Activated CD4-positive, alpha-beta memory T cell treated with anti-CD3 and anti-CD28 coated beads for 36 hours (primary cell): ENCODE results near the gene LETM1. TPM values are rescaled to one million over a fixed set of nuclear protein-coding genes. Genes with fewer than 3 reads are reported as not detected.

Experiments used
- CTCF ChIA-PET: fragments of 350-600 bp; sonication (Branson Sonifier 250); formaldehyde crosslinking; loops from one replicate; lab custom pipeline; 2021; ENCODE audit warnings: antibody characterized with exemption, inconsistent platforms; lab: Charles Lee
- POLR2A ChIA-PET: fragments of 350-600 bp; sonication (Branson Sonifier 250); formaldehyde crosslinking; loops from one replicate; lab custom pipeline; 2021; ENCODE audit warnings: antibody characterized with exemption; lab: Charles Lee
- DNase-seq: peaks from one replicate; pipeline ENCODE4 v3.0.0-alpha.2; 2020
- H3K27ac Mint-ChIP-seq: one replicate; pipeline ENCODE4 v1.8.0; 2021; ENCODE audit warnings: mixed read lengths
- H3K27me3 Mint-ChIP-seq: one replicate; pipeline ENCODE4 v1.8.0; 2021; ENCODE audit warnings: mixed read lengths
- H3K36me3 Mint-ChIP-seq: one replicate; pipeline ENCODE4 v1.8.0; 2021; ENCODE audit warnings: mixed read lengths
- H3K4me1 Mint-ChIP-seq: one replicate; pipeline ENCODE4 v1.8.0; 2021; ENCODE audit warnings: low read depth, mixed read lengths
- H3K4me3 Mint-ChIP-seq: one replicate; pipeline ENCODE4 v1.8.0; 2021; ENCODE audit warnings: mild to moderate bottlenecking, mixed read lengths
- H3K9me3 Mint-ChIP-seq: one replicate; pipeline ENCODE4 v1.8.0; 2021; ENCODE audit warnings: mixed read lengths
- intact Hi-C: fragments of 100-400 bp; cut with micrococcal nuclease; formaldehyde crosslinking; loops from one replicate; pipeline ENCODE4 v1.15.1; 2023
- total RNA-seq, 2 experiments: library from RNA; stranded (reverse); gene quantifications; one replicate each; pipeline ENCODE4 v1.2.3, GENCODE V29; 2021

LETM1 gene
- total RNA-seq, 2 experiments from 2014 or later = 41.1 to 42.6 TPM

DNA sequence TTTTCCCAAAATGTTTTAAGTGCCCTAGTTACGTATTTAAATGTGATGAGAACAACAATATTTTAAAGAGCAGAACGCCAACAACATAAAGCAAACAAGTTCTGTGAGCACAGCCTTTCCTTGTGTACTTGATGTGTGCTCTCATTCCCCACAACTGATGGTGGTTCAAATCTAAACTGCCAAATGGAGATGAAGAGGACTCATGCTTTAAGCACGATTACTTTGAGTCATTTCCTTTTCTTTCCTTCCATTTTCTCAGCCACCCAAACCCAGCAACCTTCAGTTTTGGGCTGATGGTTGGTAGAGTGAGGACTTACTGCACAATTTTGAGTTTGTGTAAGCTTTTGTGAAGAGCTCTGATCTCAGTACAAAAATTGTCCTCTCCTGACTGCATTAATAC, 16.9 kb upstream of the LETM1 start:
- no peaks in the 10 kb centered on the region for H3K27me3 Mint-ChIP-seq
- H3K9me3 Mint-ChIP-seq = no peaks in the 10 kb centered on the region
- peak overlapping the region; percentile 95 for H3K27ac Mint-ChIP-seq
- intact Hi-C loops = loop anchor here (1.0 to 5.0 kb wide), 3 partner anchors 26 to 369 kb away; partner anchors contain the start of genes HAUS3, NELFA and POLN
- ChIA-PET POLR2A (interaction anchor here (0.6 to 2.0 kb wide), 3 partner anchors 16 to 155 kb away, joined by 3 to 16 read pairs (median 8); partner anchors contain the start of gene LETM1), CTCF (interaction anchor here (0.6 to 2.5 kb wide), 4 partner anchors 16 to 807 kb away, joined by 3 to 22 read pairs (median 6); no protein-coding TSS in a partner anchor)
- peaks cover 36% of the 10 kb centered on the region for H3K4me1 Mint-ChIP-seq
- H3K36me3 Mint-ChIP-seq = peaks cover 14% of the 10 kb centered on the region
- H3K4me3 Mint-ChIP-seq = peak overlapping the region; percentile 89
- DNase-seq = peak; percentile 67

- DNase-seq = no peak
- peaks cover 10% of the 10 kb centered on the region for H3K36me3 Mint-ChIP-seq
- intact Hi-C loops = loop anchor here (1.0 to 5.0 kb wide), 4 partner anchors 136 to 623 kb away; partner anchors contain the start of genes CTBP1, HAUS3, NELFA and POLN
- ChIA-PET POLR2A (interaction anchor here (2.2 kb wide), 1 partner anchor 14 kb away, joined by 31 read pairs; the partner anchor contains the start of gene LETM1), CTCF (no interaction called here)
- no peaks in the 10 kb centered on the region for H3K9me3 Mint-ChIP-seq
- H3K4me3 Mint-ChIP-seq = no peak overlapping the region
- peaks cover 33% of the 10 kb centered on the region for H3K4me1 Mint-ChIP-seq
- H3K27ac Mint-ChIP-seq = no peak overlapping the region
- no peaks in the 10 kb centered on the region for H3K27me3 Mint-ChIP-seq
Observed at GRCh38 chr4:1871471-1872021, 15.6 kb upstream of the LETM1 start.

DNA sequence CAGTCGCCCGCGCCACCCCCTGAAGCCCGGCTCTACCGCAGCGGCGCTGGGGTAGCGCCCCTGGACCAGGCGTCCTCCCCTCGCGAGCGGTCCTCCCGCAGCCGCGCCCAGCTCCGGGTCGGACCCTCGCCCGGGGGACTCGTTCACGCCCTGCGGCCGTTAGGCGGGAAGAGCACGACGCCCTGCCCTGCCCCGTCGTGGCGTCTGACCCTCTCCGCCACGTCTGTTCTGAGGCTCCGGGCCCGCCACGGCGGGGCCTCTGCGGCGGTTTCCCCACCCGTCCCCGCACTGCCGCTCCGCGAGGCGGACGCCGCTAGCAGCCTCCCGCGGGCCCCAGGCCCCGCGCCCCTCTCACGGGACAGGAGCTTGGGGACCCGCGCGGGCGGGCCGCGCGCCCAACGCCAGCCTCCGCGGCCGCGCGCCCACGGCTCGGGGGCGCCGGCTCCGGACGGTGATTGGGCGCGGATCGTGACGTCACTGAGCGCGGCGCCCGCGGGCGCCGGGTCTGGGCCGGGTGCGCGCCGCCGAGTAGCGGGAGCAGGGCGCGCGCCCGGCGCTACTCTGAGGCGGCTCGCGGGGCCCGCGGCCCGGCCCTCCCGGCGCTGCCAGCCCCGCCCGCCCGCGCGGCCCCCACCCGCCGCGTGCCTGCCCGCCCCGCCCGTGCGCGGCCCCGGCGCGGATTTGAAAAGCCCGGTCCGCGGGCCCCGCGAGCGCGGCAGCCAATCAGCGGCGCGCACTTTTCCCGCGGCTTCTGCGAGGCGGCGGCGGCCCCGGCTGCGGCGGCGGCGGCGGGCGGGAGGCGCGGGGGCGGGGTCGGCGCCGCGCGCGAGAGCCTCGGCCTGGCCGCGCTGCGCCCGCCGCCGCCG, 14.9 kb upstream of the LETM1 start, which contains the start of gene NSD2:
Gene NSD2 (plus strand): TSS at position 816 of the 866 bp plus-strand sequence. CDS start 29,262 bp downstream, outside the sequence.
- peaks cover 33% of the 10 kb centered on the region for H3K4me1 Mint-ChIP-seq
- intact Hi-C loops = loop anchor here (1.0 to 5.0 kb wide), 5 partner anchors 15 to 622 kb away; partner anchors contain the start of genes CTBP1, HAUS3, LETM1 and NELFA
- POLR2A ChIA-PET = interaction anchor here (0.5 to 2.2 kb wide), 6 partner anchors 10 to 158 kb away, joined by 3 to 31 read pairs (median 4); partner anchors contain the start of genes LETM1 and SLBP

GRCh38 chr4:1870328-1870577, 14.3 kb upstream of the LETM1 start:
- Mint-ChIP-seq H3K27ac (peak overlapping the region; percentile 92), H3K27me3 (no peaks in the 10 kb centered on the region), H3K4me3 (peak overlapping the region; percentile 81), H3K4me1 (peaks cover 33% of the 10 kb centered on the region), H3K9me3 (no peaks in the 10 kb centered on the region), H3K36me3 (peaks cover 10% of the 10 kb centered on the region)
- intact Hi-C loops = loop anchor here (1.0 to 5.0 kb wide), 4 partner anchors 14 to 621 kb away; partner anchors contain the start of genes CTBP1, HAUS3, LETM1 and NELFA
- ChIA-PET CTCF (interaction anchor here (0.7 to 1.0 kb wide), 2 partner anchors 14 to 29 kb away, joined by 3 to 4 read pairs; partner anchors contain the start of gene LETM1), POLR2A (interaction anchor here (0.5 to 2.2 kb wide), 4 partner anchors 10 to 158 kb away, joined by 3 to 31 read pairs (median 8); partner anchors contain the start of genes LETM1 and SLBP)
- DNase-seq = peak; percentile 91

More for the DNA sequence above, 14.9 kb upstream of the LETM1 start, which contains the start of gene NSD2:
- no peaks in the 10 kb centered on the region for H3K27me3 Mint-ChIP-seq
- peak within 1 kb of the TSS; percentile 95 for H3K27ac Mint-ChIP-seq
- H3K9me3 Mint-ChIP-seq = no peaks in the 10 kb centered on the region
- CTCF ChIA-PET = interaction anchor here (0.7 to 1.0 kb wide), 2 partner anchors 15 to 29 kb away, joined by 3 to 4 read pairs; partner anchors contain the start of gene LETM1
- peaks cover 10% of the 10 kb centered on the region for H3K36me3 Mint-ChIP-seq
- DNase-seq = peak; percentile 93
- peak within 1 kb of the TSS; percentile 89 for H3K4me3 Mint-ChIP-seq

GRCh38 chr4:1869530-1870327, 13.8 kb upstream of the LETM1 start:
- no peaks in the 10 kb centered on the region for H3K9me3 Mint-ChIP-seq
- ChIA-PET CTCF (interaction anchor here (0.7 to 1.0 kb wide), 2 partner anchors 13 to 30 kb away, joined by 3 to 4 read pairs; partner anchors contain the start of gene LETM1), POLR2A (interaction anchor here (0.5 to 2.2 kb wide), 3 partner anchors 9 to 15 kb away, joined by 3 to 31 read pairs (median 14); partner anchors contain the start of gene LETM1)
- peak overlapping the region; percentile 92 for H3K27ac Mint-ChIP-seq
- intact Hi-C loops = loop anchor here (1.0 to 10.0 kb wide), 5 partner anchors 13 to 621 kb away; partner anchors contain the start of genes CTBP1, HAUS3, LETM1 and NELFA
- peak overlapping the region; percentile 81 for H3K4me3 Mint-ChIP-seq
- no peak for DNase-seq
- peaks cover 31% of the 10 kb centered on the region for H3K4me1 Mint-ChIP-seq
- no peaks in the 10 kb centered on the region for H3K27me3 Mint-ChIP-seq
- peaks cover 10% of the 10 kb centered on the region for H3K36me3 Mint-ChIP-seq

GRCh38 chr4:1868912-1869311, 13.0 kb upstream of the LETM1 start:
- intact Hi-C loops = loop anchor here (10.0 kb wide), 1 partner anchor 284 kb away; no protein-coding TSS in a partner anchor
- Mint-ChIP-seq H3K4me3 (no peak overlapping the region), H3K9me3 (no peaks in the 10 kb centered on the region), H3K27me3 (no peaks in the 10 kb centered on the region), H3K4me1 (peaks cover 23% of the 10 kb centered on the region), H3K27ac (no peak overlapping the region), H3K36me3 (peaks cover 5% of the 10 kb centered on the region)
- no peak for DNase-seq
- CTCF ChIA-PET = interaction anchor here (0.7 kb wide), 1 partner anchor 12 kb away, joined by 5 read pairs; no protein-coding TSS in a partner anchor
- POLR2A ChIA-PET = interaction anchor here (1.4 kb wide), 1 partner anchor 13 kb away, joined by 5 read pairs; the partner anchor contains the start of gene LETM1

GRCh38 chr4:1868293-1868692, 12.3 kb upstream of the LETM1 start:
- POLR2A ChIA-PET = interaction anchor here (1.4 kb wide), 1 partner anchor 12 kb away, joined by 5 read pairs; the partner anchor contains the start of gene LETM1
- intact Hi-C loops = loop anchor here (10.0 kb wide), 1 partner anchor 283 kb away; no protein-coding TSS in a partner anchor

GRCh38 chr4:1866189-1866661, 10.3 kb upstream of the LETM1 start:
- no peak overlapping the region for H3K4me3 Mint-ChIP-seq
- peaks cover 30% of the 10 kb centered on the region for H3K4me1 Mint-ChIP-seq
- intact Hi-C loops = loop anchor here (10.0 kb wide), 1 partner anchor 281 kb away; no protein-coding TSS in a partner anchor
- H3K9me3 Mint-ChIP-seq = no peaks in the 10 kb centered on the region
- CTCF ChIA-PET = no interaction called here
- H3K36me3 Mint-ChIP-seq = no peaks in the 10 kb centered on the region
- DNase-seq = no peak
- POLR2A ChIA-PET = no interaction called here
- no peak overlapping the region for H3K27ac Mint-ChIP-seq
- no peaks in the 10 kb centered on the region for H3K27me3 Mint-ChIP-seq

More at GRCh38 chr4:1868293-1868692, 12.3 kb upstream of the LETM1 start:
- CTCF ChIA-PET = interaction anchor here (0.7 to 1.9 kb wide), 2 partner anchors 12 to 31 kb away, joined by 5 to 7 read pairs; no protein-coding TSS in a partner anchor
- H3K36me3 Mint-ChIP-seq = peaks cover 5% of the 10 kb centered on the region
- H3K4me3 Mint-ChIP-seq = no peak overlapping the region
- H3K27ac Mint-ChIP-seq = no peak overlapping the region
- H3K9me3 Mint-ChIP-seq = no peaks in the 10 kb centered on the region
- DNase-seq = no peak
- H3K4me1 Mint-ChIP-seq = peaks cover 20% of the 10 kb centered on the region
- no peaks in the 10 kb centered on the region for H3K27me3 Mint-ChIP-seq

DNA sequence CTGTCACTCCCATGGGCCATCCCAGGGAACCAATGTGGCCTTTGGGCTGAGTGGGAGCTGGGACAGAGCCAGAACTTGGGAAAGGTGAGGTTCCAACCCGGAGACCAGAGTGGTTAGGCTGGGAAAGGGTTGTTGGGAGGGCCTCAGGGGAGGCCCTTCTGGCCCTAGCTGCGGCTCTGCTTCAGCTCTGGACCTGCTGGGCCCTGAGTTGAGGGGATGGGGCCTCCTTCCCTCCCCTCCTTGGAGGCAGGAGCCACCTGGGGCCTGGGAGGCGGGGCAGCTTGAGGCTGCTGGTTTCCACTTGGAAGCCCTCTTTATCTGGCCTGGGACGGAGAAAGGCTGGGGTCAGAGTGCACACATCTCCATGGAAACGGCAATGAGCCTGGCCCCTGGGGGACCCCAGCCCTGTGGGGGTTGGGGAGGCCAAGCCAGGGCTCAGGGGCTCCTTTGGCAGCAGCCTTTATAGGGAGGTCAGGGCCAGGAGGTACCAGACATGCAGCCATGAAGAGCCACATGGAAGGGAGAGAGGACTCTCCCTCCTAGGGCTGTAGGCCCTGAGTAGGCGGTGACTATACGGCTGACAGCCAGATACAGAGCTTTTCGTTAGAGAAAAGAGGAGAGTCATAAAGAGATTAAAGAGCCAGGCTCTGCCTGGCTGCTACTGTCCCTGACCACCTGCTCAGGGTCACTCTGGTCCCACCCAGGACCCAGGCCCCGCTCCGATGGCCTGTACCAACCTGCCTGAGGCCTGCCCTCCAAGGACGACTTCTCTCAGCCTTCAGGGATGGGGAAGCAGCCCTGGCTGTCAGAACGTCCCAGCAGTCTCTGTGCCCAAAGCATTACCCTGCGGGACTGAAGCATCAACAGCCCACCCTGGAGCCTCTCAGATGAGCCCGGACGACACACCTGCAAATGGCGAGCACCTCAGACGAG, 8.4 kb upstream of the LETM1 start:
- Mint-ChIP-seq H3K4me3 (no peak overlapping the region), H3K27me3 (no peaks in the 10 kb centered on the region), H3K27ac (no peak overlapping the region), H3K36me3 (no peaks in the 10 kb centered on the region), H3K9me3 (no peaks in the 10 kb centered on the region), H3K4me1 (peaks cover 25% of the 10 kb centered on the region)
- POLR2A ChIA-PET = interaction anchor here (1.1 kb wide), 1 partner anchor 8 kb away, joined by 3 read pairs; no protein-coding TSS in a partner anchor
- DNase-seq = no peak
- intact Hi-C loops = loop anchor here (10.0 kb wide), 1 partner anchor 280 kb away; no protein-coding TSS in a partner anchor
- CTCF ChIA-PET = interaction anchor here (1.0 to 1.6 kb wide), 2 partner anchors 35 to 36 kb away, joined by 3 to 4 read pairs; no protein-coding TSS in a partner anchor
